NB4 (cell line): ENCODE measurements around the gene SHLD2.
"Not testable (repeated sequence)": the region's sequence is repeated elsewhere in the genome, so short reads cannot be mapped to it uniquely, and the experiment has no call there.

Source experiments
- CTCF ChIP-seq: IDR thresholded peaks from one replicate; pipeline ENCODE4 v1.5.1; 2012; ENCODE audit warnings: low read depth, low read length
- POLR2A ChIP-seq: IDR thresholded peaks from 2 replicates; pipeline ENCODE4 v1.6.1; 2011; ENCODE audit warnings: mild to moderate bottlenecking; ENCODE audit not compliant: insufficient read length; ENCODE audit errors: extremely low read depth

GRCh38 chr10:87162703-87163293, 67.8 kb downstream of the SHLD2 start:
- not testable (repeated sequence) for TF ChIP-seq POLR2A, CTCF
